ENCODE measurements around the gene RAMACL.

DNA sequence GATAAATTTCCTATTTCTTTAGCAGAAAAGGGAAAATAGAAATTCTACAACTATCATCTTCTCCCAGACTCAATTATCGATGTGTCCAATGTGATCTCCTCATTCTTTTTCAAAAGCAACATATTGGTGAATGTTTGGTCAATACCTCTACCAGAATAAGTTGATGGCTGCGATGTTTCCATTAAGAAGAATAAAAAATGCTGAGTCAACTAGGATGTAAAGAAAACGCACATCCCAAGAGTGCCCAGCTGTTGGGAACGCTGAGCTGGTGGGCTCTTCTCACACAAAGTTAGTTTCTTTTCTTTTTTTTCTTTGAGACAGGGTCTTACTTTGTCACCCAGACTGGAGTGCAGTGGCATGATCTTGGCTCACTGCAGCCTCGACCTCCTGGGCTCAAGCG, 39.8 kb downstream of the RAMACL start:
- TF ChIP-seq CTCF (IDR thresholded peaks at IDR 0.05 in 8 of 11, conservative IDR thresholded peaks at IDR 0.05 in 3 of 11) = no peak
- no peak for TF ChIP-seq POLR2AphosphoS5 (IDR thresholded peaks at IDR 0.05)
- TF ChIP-seq POLR2A (IDR thresholded peaks at IDR 0.05) = no peak
